Hepatocyte (in vitro differentiated cells): Measurements from ENCODE around the gene SMIM10.

Experiments used
- CTCF ChIP-seq: fragments of 200-600 bp; sonication (generic); IDR thresholded peaks from 2 replicates; pipeline ENCODE4 v1.5.1; 2016; ENCODE audit warnings: antibody characterized with exemption, mild to moderate bottlenecking; ENCODE audit not compliant: poor library complexity
- EZH2phosphoT487 ChIP-seq: fragments of 200-600 bp; sonication (generic); IDR thresholded peaks from one replicate; pipeline ENCODE4 v1.6.1; 2018; ENCODE audit warnings: antibody characterized with exemption, mild to moderate bottlenecking, low read depth, moderate library complexity; ENCODE audit not compliant: unreplicated experiment, severe bottlenecking

- TF ChIP-seq EZH2phosphoT487 (no peak), CTCF (no peak)
These were observed 33.0 kb upstream of the SMIM10 start for GRCh38 chrX:134957836-134958235.
